HG02798 (cell line): ENCODE results near the gene WNK2.

Experiments used
- ATAC-seq: cut with Tn5 transposase; IDR thresholded peaks from one replicate; pipeline ENCODE4 v1.9.1; 2021; ENCODE audit warnings: mild to moderate bottlenecking; ENCODE audit not compliant: unreplicated experiment, poor library complexity

Gene WNK2

DNA sequence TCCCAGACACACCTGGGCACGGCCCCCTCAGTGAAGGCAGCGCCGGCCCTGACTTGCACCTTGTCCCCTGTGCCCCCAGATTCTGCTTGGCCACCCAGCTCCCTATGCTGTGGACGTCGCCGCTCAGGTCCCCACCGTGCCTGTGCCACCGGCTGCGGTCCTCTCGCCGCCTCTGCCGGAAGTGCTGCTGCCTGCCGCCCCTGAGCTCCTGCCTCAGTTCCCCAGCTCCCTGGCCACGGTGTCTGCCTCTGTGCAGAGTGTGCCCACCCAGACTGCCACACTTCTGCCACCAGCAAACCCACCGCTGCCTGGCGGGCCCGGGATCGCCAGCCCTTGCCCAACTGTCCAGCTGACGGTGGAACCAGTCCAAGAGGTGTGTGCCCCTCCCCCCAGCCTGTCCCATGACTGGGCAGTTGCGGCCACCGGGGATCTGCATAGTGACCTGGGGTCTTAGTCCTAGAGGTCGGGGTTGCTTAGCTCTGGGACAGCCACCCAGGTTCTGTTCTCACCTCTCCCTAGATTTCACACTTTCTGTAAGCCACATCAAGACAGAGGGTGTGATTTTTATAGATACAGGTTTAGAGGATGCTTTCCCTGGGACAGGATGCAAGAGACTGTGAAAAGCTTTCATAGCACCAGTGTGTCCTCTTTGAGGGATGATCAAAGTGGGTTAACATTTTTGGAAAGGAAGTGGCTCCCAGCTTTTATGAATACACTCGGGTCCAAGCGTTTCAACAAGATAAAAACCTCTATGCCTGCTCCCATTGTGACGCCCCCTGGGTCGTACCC lies 78.0 kb downstream of the WNK2 start:
- ATAC-seq: no peak

- ATAC-seq: no peak
Observed at GRCh38 chr9:93262537-93263310, 78.8 kb downstream of the WNK2 start.

DNA sequence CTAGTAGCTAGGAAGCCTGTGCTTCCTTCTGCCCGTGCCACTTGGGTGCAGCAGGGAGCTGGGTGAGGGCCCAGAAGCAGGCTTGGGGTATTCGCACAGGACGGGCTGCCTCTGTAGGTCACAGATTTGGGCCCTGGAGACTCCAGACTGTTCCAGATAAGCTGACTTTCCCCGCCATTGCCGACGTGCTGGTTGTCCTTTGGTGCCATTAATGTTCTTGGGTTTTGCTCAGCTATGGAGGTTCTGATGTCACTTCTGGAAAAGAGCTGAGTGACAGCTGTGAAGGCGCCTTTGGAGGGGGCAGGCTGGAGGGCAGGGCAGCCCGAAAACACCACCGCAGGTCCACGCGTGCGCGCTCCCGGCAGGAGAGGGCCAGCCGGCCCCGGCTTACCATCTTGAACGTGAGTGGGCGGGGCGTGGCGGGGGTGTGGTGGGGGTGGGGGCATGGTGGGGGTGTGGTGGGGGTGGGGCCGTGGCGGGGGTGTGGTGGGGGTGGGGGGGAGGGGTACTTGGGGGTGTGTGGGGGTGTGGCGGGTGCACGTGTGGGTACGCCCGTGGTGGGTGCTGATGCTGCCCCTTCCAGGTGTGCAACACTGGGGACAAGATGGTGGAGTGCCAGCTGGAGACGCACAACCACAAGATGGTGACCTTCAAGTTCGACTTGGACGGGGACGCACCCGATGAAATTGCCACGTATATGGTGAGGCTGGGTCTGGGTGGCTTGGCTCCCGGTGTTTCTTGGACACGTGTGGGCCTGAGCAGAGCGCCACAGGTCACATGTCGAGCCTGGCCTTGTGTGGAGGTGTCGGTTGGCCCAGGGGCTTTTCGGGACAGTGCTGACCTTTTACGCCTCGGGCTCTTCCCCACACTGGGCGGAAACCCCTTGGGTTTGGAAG lies 79.6 kb downstream of the WNK2 start:
- no peak for ATAC-seq

GRCh38 chr9:93264338-93265125 lies 80.6 kb downstream of the WNK2 start:
- ATAC-seq: no peak

GRCh38 chr9:93265301-93265971 lies 81.5 kb downstream of the WNK2 start:
- ATAC-seq: no peak

DNA sequence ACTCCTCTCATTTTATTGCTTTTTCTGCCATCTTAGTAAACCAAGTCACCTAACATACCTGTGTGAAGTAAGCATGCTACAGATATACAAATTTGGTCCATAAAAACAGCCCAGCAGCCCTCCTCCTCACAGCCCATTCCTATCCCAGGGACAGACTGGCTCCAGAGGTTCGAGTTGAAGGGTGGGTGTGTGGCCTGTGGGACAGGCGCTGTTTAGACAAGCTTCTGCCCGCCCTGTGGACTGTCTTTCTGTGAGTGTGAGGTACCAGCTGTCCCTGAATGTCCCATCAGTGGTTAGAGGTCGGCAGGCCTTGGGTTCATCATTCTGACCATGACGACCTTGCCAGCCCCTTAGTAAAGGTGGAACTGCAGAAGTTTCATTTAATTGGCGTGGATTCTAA lies 82.0 kb downstream of the WNK2 start:
- ATAC-seq: no peak

DNA sequence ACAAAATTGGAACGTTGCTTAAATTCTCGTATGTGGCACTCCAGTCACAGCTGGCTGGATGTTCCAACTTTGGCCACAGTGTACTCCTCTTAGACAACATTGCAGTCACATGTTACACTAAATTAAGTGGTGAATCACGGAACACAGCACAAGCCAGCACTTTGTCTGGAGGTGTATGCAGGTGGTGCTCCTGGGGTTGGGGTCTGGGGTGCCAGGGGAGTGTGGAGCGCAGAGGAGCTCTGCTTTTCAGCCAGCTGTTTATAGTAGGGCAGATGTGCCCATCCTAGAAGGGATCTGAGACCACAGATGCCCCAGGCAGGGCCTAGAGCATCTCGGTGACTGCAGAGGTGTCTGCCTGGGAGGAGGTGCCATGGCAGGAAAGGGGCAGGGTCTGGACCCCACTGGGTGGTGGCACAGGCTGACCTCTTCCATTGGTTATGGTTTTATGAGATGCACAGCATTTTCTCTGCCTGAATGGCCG lies 82.6 kb downstream of the WNK2 start:
- no peak for ATAC-seq

DNA sequence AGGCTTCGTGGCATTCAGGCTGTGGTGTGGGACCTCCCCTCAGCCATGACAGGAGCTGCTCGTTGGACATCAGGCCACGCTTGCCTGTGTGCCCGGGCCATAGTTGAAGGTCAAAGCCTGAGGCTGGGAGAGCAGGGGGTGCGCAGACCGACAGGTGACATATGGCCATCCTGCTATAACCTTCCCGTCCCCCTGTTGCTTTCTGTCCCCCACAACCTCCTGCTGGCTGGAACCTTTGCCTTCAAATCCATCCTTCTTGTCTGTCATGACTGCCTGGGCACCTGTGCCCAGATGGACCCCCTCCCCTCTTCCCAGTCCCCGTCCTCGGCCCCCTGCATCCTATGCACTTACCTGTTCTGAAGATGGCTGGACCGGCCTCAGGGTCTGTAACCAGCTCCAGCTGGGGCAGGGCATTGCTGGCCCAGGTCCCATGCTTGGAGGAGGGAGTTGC lies 83.2 kb downstream of the WNK2 start:
- no peak for ATAC-seq

- ATAC-seq: no peak
Observed at GRCh38 chr9:93267681-93268505, 84.0 kb downstream of the WNK2 start.

GRCh38 chr9:93268551-93269314 lies 84.8 kb downstream of the WNK2 start:
- no peak for ATAC-seq

DNA sequence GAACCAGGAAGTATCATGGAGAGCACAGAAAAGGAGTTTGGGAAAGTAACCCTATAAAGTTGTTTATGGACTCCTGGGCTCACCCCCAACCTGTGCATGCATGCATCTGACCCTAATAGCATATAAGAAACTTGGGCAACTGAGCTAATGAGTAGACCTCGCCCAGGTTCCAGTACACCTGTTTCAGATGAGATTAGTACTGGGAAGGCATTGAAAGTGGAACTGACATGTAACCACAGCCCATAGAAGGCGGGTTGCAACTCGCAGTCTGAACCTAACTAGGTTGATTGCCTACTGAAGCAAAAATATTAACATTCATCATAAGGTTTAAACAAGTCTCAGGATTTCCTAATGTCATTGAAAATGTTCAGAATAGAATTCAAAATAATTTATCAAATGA lies 87.0 kb downstream of the WNK2 start:
- ATAC-seq: no peak

DNA sequence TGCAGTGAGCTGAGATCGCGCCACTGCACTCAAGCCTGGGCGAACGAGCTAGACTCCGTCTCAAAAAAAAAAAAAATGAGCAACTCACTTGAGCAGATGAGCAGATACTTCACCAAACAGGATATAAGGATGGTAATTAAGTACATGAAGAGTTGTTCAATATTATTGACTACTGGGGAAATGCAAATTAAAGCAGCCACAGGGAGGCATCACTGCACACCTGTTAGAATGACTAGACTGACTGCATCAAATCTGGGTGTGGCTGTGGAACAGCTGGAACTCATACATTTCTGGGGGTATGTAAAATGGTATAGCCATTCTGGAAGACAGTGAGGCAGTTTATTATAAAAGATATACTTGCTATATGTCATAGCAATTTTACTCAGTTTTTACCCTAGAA lies 93.0 kb downstream of the WNK2 start:
- ATAC-seq: no peak

DNA sequence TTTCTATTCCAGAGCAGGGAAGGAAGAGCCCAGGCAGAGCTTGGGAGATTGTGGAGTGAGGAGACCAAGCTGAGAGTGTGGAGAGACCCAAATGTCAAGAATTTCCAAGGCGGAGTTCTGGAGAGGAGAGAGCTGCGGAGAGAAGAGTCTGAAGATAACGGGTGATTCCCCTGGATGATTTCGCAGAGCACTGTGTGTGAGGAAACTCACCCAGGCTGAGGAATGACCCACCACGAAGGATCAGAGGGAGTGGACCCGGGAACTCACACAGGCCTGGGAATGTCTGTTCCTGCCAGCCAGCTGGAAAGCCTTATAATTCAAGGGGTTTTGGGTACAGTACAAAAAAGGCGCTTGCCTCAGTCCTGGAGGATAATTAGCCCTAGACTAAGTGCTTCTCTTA lies 94.2 kb downstream of the WNK2 start:
- ATAC-seq: no peak

- ATAC-seq: no peak
Observed at GRCh38 chr9:93280661-93281259, 96.8 kb downstream of the WNK2 start.

- no peak for ATAC-seq
Observed at GRCh38 chr9:93286252-93287188, 102.6 kb downstream of the WNK2 start.

DNA sequence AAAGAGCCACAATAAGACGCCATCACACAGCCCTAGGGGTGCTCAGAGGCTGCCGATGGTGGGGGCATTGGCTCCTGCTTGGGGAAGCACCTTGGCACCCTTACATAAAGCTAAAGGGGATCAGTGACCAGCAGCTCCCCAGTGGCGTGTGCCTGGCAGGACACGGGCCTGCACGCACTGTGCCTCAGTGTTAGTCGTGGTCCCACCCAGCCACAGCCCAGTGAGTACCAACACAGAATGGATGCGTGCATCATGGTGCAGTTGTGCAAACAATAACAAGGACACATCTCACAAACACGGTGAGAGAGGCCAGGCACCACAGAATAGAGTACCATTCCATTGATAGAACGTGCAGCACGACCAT lies 103.2 kb downstream of the WNK2 start:
- no peak for ATAC-seq
